GM21515 (cell line): ENCODE data around the gene MEG3.

Source experiments
- ATAC-seq: cut with Tn5 transposase; IDR thresholded peaks from one replicate; pipeline ENCODE4 v1.9.1; 2021; ENCODE audit not compliant: unreplicated experiment

MEG3 gene

GRCh38 chr14:100825713-100826331 is at the start of gene MEG3:
MEG3 (plus strand) TSS chr14:100826118.
- no peak for ATAC-seq

- ATAC-seq, result no peak
Observed at GRCh38 chr14:100776681-100777365, 49.1 kb upstream of the MEG3 start.

DNA sequence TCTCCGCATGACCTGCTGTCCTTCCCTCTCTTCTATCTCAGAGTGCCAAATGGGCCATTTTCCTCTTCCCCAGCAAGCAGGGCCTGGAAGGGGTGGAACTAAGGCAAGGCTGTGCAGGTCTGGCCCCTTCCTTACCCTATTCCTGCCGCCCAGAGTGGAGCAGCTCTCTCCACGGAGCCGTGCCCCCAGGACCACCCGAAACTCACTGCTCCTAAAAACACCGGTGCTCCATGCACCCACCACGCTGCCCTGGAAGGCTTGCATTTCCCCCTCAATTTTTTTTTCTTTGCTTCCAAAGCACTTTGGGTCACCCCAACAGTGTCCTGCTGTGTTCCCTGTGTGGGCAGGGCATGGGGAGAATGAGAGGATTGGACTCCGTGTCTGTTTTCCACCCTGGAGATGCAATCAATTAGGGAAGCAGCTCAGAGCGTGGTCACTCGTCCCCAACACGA is 48.5 kb upstream of the MEG3 start:
- ATAC-seq, result no peak

DNA sequence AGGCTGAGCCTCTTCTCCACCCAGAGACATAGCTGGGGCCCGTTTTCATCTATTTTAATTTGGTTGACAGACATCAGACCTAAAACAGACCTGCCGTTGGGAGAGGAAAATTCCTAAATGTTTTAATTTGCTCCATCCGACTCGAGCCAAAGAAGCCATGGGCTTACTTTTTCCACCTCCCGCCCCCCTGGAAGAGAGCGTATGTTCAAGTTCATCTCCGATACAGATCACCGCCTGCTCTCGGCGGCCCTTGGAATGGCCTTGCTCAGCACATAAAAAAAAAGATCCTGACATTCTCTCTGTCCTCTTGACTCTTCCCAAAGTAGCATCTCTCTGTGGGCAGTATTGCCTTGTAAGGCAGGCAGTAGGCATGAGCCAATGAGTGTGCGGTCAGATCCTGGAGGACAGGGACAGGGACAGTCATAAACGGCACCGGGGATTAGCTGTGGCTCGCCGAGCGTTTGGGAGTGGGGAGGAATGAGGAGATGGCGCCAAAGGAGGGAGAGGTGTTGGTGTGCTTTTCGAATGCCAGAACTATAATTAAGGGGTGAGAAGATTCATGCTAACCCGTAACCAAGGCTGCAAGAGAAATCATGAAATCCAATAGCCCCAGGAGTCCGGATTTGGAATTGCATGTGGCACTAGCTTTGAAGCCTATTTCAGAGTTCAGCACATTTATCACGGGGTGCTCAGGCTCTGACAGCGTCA is 47.9 kb upstream of the MEG3 start:
- ATAC-seq, result no peak

- no peak for ATAC-seq
Observed at GRCh38 chr14:100778526-100778882, 47.4 kb upstream of the MEG3 start.

GRCh38 chr14:100778951-100779690 is 46.8 kb upstream of the MEG3 start:
- ATAC-seq, result no peak

DNA sequence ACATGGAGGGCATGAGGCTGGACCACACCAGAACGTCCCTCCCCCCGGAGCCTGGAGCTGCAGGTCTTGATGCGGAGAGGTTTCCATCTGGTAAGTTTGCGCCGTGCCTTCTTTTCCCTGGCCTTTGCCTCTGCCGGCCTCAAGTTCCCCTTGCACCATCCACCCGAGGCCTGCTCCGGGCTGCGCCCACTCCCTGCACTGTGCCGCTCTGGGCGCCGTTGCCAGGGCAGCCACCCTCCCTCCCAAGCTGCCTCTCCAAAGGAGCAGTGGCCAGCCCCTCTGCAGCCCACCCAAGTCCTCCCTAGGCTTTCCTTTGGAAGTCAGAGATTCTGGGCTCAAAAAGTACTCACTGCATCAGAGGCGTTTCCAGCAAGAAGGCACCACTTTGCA is 46.2 kb upstream of the MEG3 start:
- ATAC-seq, result no peak

- no peak for ATAC-seq
Observed at GRCh38 chr14:100780246-100780645, 45.7 kb upstream of the MEG3 start.

DNA sequence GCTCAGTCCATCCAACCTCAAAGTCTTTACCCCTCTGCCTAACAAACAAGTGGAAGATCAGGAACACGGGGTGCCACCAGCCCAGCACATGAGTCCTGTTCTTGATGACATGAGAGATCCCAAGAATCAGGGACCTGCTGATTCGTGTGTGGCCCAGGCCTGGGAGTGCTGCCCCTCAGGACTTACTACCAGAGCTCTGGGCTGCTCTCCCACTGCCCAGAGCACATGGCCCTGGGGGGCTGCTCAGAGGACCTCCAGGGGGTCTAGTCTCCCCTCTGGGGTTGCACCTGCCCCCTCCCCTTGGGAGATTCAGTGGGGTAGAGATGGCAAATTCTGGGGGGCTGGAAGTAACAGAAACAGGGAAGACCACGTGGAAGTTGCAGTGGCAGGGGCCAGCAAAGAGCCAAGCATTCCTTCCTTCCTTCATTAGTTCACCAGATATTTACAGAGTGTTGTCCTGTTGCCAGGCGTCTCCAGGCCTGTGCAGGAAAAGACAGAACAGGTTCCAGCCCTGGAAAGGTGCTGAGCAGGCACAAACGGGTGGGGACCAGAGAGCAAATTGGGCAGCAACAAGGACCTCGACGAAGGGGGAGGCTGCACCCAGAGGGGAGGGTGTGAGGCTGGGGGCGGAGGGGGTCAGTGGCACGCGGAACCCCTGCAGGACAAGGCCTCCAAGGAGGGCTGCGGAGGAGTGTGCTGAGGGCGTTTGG is 45.1 kb upstream of the MEG3 start:
- ATAC-seq, result no peak

DNA sequence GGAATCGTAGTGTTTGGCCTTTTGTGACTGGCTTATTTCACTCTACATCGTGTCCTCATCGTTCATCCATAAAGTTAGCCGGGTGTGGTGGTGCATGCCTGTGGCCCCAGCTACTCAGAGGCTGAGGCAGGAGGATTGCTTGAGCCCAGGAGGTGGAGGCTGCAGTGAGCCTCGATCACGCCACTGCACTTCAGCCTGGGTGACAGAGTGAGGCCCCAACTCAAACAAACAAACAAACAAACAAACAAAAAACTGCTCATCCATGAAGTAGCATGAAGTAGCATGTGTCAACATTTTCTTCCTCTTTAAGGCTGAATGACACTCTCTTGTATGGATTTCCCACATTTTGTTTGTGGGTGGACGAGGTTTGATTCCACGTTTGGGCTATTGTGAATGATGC is 44.0 kb upstream of the MEG3 start:
- no peak for ATAC-seq

DNA sequence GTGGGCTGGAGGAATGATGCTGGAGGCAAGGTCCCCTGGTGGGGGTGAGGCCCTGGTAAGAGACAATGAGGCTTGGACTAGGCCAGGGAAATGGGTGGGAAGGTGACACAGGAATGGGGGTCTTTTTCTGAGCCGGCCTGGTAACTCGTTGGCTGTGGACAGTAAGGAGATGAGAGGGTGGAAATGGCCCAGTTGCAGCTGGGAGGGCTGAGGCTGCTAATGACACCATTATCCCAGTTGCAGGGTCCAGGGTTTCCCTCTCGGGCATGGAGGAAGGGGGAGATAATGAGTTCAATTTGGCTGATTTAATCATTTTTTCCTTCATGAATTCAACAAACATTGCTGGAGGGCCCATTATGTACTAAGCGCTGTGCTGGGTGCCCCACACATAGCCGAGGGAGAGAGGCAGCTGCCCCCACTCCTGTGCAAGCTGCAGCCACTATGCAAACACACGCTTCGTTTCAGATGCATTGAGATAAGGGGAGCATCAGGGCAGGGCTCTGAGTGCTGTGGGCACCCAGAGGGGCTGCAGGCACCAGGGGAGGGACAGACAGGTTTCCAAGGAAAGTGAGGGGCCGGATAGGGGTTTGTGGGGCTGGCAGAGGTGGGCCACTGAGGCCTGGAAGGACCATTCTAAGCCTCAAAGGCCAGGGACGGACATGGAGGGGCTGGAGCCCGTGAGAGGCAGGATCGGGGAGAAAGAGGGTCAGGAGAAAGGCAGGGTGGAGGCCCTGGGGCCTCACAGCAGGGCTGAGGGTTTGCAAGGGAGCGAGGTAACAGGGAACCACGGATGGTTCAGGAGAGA is 43.2 kb upstream of the MEG3 start:
- ATAC-seq, result no peak

DNA sequence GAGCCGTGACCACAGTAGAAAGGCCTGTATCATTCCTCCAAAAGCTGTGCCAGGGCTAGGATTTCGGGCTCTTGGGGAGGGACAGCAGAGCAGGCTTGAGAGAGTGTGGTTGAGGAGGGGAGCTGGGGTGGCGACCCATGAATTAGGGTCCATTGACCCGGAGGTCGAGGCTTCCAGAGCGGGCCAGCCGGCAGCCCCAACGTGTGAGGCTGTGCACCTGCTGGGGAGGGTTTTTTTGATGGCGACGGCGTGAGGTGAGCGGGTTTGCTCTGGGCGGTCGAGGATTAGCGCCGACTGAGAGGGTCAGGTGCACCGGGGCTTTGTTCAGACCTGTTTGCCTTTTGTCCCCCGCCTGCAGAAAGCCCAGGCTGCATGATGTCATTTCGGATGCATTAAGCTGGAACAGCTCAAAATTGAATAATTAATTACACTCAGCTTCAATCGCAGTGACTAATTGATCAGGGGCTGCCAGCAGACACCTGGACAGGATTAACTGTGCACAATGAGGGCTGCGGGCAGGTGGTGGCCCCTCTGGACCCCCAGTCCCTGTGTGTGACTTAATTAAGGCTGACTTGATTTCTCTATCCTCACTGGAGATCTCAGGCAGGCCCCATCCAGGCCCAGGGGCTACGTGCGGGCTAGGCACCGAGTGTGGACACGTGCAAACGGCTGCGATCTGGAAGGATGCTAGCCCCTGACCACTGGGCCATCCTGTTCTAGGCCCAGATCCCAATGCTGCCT is 42.1 kb upstream of the MEG3 start:
- no peak for ATAC-seq

GRCh38 chr14:100784523-100785337 is 41.2 kb upstream of the MEG3 start:
- ATAC-seq, result no peak

DNA sequence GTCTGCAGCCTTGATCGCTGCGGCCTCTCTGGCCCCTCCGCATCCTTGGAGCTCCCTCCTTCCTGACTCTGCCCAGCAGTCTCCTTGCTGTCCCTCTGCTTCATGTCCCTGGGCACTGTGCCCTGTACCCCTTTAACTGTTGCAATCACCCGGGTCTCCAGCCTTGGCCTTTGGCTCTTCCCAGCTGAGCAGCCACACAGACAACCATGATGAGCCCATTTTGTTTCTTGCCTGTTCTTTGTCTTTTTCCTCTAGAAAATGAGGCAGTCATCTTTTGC is 40.6 kb upstream of the MEG3 start:
- no peak for ATAC-seq

DNA sequence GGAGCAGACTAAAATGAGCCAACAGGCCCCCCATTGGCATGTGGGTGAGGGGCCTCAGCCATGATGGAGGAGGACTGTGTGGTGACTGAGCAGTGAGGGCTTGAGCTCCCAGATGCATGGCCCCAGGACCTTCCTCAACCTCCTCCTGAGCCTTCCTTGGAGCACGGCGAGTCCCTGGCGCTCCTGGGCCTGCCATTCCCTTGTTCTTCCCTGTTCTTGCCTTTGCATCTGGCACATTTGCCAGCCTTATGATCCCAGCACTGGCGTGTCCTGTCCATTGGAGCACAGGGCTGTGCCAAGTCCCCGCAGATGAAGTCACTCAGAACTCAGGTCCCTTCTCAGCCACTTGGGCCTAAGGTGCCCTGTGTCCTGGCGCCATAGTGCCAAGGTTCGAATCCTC is 40.3 kb upstream of the MEG3 start:
- ATAC-seq, result no peak

GRCh38 chr14:100786131-100786530 is 39.8 kb upstream of the MEG3 start:
- ATAC-seq, result no peak

- no peak for ATAC-seq
Observed at GRCh38 chr14:100786576-100787219, 39.2 kb upstream of the MEG3 start.

GRCh38 chr14:100787659-100788058 is 38.3 kb upstream of the MEG3 start:
- no peak for ATAC-seq
